ENCODE measurements around the gene DCTN4.

DCTN4 gene

DNA sequence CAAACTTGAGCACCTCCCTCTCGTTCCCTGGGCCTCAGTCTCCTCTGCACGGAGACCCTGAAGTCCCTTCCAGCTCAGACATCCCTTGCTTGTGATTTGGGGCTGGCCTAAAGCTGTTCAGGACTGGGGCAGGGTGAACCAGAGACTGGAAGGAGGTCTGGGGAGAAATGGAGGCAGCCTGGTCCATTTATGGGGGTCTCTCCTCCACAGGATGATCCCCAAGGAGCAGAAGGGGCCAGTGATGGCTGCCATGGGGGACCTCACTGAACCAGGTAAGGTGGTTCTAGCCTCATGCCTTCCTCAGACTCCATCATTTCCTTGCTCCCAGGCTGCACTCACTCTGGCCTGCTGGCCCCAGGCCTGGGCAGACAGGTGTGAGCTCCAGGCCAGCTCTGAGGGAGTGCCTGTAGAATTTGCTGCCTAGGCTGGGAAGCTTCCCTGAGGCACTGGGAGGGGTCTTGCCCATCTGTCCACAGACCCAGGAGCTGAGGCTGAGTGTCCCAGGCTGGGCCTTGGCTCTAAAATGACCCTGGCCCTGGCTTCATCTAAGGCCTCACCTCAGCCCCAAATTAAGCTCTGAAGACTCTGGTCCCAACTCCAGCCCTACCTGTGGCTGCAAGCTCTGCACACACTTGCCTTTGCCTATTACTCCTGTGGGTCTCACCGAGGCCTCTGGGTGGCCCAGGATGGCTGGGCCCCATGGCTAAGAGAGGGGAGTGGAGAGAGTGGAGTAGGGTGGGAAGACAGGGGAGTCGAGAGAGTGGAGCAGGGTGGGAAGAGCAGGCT lies 95.9 kb downstream of the DCTN4 start:
- DNase-seq: no peak

DNA sequence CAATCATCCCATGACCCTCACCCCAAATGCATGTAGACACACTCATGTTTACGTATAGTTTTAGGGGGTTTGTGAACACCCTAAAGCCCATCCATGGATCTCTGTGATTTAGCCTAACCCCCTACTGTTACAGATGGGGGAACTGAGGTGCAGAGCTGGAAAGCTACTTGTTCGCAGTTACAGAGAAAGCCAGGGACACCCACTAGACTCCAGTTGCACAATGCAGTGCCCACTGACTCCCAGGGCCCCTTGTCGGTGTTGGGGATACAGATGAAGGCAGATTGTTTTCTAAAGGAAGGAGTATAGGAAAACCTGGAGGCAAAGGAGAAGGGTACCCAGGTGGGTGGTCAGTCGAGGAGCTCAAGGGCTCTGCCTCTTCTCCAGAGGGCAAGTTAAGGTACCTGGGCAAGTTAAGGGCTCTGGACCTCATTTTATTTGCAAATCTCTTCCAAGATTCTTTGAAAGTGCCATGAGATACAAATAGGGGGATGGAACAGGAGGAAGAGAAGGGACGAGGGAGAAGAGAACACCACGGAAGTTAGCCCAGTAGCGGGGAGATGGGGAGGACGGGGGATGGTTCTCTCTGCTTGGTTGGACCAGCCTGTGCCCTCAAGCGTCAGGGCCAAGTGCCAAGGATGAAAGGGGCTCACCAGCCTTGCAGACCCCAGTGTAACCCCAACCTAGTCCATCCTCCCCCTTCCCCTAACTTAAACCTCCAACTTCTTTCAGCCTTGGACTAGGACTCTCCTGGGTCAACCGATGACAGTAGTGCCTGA lies 96.8 kb downstream of the DCTN4 start:
- no peak for DNase-seq

DNA sequence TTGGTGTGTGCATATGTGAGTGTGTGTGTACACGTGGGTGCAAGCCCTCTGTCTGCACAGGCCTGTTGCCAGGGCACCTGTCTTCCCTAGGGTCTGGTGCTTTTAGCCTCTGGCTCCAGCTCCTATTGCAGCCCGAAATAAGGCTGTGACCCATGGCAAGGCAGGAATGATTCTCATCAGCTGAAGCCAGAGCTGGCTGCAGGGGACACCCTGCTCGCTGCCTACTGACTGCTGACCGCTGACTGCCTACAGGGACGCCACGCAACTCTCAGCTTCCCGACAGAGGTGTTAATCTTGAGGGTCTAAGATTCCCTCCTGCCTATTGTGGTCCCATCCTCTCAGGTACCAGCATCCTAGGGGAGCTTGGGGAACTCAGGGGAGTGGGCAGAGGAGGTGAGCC lies 97.7 kb downstream of the DCTN4 start, which contains the start of gene MYOZ3:
Gene MYOZ3 (plus strand): TSS at position 166 of the 400 bp plus-strand sequence. CDS start 1,691 bp downstream, outside the sequence.
- no peak for DNase-seq

DNA sequence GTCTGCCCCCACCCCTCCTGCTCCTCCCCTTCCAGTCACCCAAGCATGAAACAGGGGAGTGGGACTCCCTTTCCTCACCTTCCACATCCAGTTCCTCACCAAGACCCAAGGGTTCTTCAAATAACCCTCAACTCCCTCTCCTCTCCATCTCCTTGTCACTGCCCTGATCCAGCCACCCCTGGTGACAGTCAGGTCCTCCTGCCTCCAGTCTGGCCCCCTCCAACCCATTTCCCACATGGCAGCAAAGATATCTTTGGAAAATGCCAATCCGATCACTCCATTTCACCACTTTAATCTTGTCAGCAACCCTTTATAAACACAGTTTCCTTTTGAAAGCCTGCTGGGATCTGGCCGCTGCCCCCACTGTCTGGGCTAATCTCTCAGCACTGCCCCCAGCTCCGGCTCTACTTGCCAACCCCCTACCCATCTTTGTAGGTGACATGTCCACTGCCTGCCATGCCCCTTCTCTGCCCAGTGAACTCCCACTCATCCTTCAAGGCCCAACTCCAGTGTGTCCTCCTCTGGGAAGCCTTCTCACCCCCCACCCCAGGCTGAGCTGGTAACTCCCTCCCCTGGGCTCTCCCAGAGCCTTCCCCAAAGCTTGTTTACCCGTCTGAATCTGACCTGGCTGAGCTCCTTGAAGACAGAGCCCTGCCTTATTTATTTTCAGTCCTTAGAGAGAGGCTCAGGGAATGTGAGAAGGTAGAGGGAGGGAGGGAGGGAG lies 98.5 kb downstream of the DCTN4 start:
- no peak for DNase-seq

DNA sequence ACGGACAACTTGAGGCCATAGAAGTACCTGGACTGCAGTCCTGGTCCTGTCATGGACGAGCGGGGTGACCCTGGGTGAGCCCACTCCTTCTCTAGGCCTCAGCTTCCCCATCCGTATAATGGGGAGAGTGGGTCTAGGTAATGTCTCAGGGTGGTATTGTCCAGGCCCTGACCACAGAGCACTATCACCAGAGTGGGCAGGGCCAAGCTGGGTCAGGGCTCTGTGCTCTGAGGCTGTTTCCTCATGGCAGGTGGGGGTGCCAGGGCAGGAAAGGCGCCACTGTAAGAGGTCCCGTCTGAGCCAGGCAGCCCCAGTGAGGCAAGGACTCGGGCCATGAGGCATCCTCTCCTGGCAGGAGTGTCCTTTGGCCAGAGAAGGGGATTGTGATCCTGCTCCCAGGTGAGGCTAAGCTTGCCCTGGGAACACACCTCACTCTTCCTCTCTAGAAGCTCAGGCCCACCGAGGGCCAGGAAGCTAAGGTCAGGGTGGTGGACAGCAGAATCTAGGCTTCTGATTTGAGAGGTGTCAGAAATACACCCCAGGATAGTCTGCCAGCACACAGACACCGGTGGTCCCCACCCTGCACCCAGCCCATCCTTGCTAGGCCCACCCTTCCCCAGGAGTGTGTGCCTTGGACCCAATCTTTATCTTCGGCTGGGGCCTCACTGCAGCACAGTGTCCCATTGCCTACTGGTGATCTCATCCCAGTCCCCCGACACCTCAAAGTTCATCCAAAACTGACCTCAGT lies 99.3 kb downstream of the DCTN4 start:
- DNase-seq: no peak

DNA sequence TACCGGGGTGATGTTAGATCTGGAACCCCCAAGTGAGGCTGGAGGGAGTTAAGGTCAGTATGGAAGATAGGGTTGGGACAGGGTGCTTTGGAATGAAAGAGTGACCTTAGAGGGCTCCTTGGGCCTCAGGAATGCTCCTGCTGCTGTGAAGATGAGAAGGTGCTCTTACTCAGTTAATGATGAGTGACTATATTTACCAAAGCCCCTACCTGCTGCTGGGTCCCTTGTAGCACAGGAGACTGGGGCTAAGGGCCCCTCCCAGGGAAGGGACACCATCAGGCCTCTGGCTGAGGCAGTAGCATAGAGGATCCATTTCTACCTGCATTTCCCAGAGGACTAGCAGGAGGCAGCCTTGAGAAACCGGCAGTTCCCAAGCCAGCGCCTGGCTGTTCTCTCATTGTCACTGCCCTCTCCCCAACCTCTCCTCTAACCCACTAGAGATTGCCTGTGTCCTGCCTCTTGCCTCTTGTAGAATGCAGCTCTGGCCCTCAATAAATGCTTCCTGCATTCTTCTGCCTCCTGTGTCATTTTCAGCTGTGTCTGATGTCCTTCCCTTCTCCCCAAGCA lies 100.0 kb downstream of the DCTN4 start:
- DNase-seq: no peak

Data from NCI-H1092 treated with DMSO at 0.1 percent for 48 hours (cell line).